Breast epithelium (tissue), 4 donors: ENCODE measurements around the gene FHAD1. TPM values are rescaled to one million over a fixed set of nuclear protein-coding genes. Genes with fewer than 3 reads are reported as not detected.
"Not testable (repeated sequence)": the region's sequence is repeated elsewhere in the genome, so short reads cannot be mapped to it uniquely, and the experiment has no call there.

Experiments
- DNase-seq, 2 donors: peaks; one replicate each; pipeline ENCODE4 v3.0.0-alpha.2; 2019; ENCODE audit warnings: low spot score in 2 of 2
- H3K27ac ChIP-seq, 2 donors: fragments of 200-600 bp; sonication (generic) in 1 of 2; one replicate each; pipeline ENCODE4 v1.5.1; 2016 to 2019; ENCODE audit warnings: mild to moderate bottlenecking in 1 of 2
- H3K27me3 ChIP-seq, 2 donors: fragments of 200-600 bp; sonication (generic) in 1 of 2; one replicate each; pipeline versions ENCODE4 v1.5.1 to v1.6.0; 2017 to 2019; ENCODE audit warnings: control low read depth in 1 of 2, mild to moderate bottlenecking in 1 of 2
- H3K36me3 ChIP-seq: fragments of 200-600 bp; one replicate; pipeline ENCODE4 v1.5.1; 2019
- H3K4me1 ChIP-seq, 2 donors: fragments of 200-600 bp; sonication (generic); one replicate each; pipeline ENCODE4 v1.5.1; 2016 to 2019; ENCODE audit warnings: control low read depth in 1 of 2
- H3K4me3 ChIP-seq, 3 donors: fragments of 200-600 bp; sonication (generic); 1 replicate in 2 of 3; 2 replicates in 1 of 3; pipeline ENCODE4 v1.5.1; 2016 to 2019; ENCODE audit warnings: mild to moderate bottlenecking in 3 of 3, moderate library complexity in 2 of 3
- H3K9me3 ChIP-seq, 2 donors: fragments of 200-600 bp; sonication (generic) in 1 of 2; one replicate each; pipeline ENCODE4 v1.5.1; 2016 to 2019; ENCODE audit warnings: control low read depth in 1 of 2
- CTCF ChIP-seq, 3 donors: fragments of 450-650 bp; IDR thresholded peaks; one replicate each; pipeline ENCODE4 v1.5.1; 2016 to 2017; ENCODE audit warnings: antibody characterized with exemption in 3 of 3, mild to moderate bottlenecking in 3 of 3, moderate library complexity in 3 of 3
- POLR2A ChIP-seq: fragments of 450-650 bp; IDR thresholded peaks from one replicate; pipeline ENCODE4 v1.6.1; 2016; ENCODE audit warnings: antibody characterized with exemption, mild to moderate bottlenecking, moderate library complexity
- POLR2AphosphoS5 ChIP-seq, 3 donors: sonication (generic); formaldehyde crosslinking; IDR thresholded peaks; one replicate each; pipeline ENCODE4 v1.6.1; 2017; ENCODE audit warnings: antibody characterized with exemption in 3 of 3
- intact Hi-C: fragments of 100-400 bp; cut with DNase I; formaldehyde crosslinking; loops from one replicate; pipeline ENCODE4 v1.15.1; 2023; ENCODE audit warnings: low total_unique reads
- total RNA-seq, 3 donors: library from RNA; depleted of rRNA; stranded (reverse); fragments of >200 nt; gene quantifications; one replicate each; pipeline ENCODE4 v1.1.0, GENCODE V29; 2016

The FHAD1 gene
- total RNA-seq, 3 donors from 2014 or later, result 1.0 to 2.3 TPM; not detected in 1

DNA sequence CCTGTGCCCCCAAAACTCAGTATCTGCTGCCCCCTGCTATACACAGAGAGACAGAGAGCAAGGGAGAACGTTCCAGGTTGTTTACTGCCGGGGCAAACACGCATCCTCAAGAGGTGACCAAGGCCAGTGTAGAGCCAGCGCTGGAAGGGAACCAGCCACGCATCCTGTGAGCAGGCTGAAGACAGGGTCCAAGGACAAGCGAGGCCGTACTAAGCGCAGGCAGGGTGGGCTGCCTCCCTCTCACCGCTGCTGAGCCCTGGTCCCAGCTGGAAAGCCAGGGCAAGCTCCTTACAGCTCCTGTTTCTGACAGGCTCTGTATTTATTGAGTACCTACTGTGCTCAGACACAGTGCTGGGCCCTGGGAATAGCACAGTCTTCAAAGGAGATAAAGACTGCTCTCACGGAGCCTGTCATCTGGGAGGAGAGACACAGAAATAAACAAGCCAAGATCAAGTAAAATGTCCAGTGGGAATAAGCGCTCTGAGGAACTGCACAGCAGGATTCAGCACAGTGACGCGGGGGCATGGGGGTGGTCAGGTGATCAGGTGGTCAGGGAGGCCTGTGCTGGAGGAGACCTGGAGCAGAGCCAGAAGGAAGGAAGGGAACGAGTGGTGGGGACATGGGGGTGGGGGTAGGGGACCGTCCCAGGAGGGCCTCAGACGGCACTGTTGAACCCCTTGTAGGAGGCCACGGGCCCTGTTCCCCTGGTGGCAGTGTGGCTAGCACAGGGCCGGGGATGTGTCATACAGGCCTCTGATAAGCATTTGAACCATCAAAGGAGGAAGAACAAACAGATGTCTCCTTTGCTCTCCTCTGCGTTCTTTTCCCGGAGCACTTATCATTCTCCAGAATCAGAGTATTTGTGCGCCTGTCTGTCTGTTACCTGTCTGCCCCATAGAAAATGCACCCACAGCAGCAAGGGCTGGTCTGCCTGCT is 124.9 kb downstream of the FHAD1 start:
- intact Hi-C loops, result no loop called here
- Histone ChIP-seq H3K36me3 (no peaks in the 10 kb centered on the region), H3K4me1 (no peaks in the 10 kb centered on the region), H3K27me3 (no peaks in the 10 kb centered on the region), H3K27ac (peak overlapping the region in 1 of 2 donors; percentile 39), H3K4me3 (no peak overlapping the region), H3K9me3 (no peaks in the 10 kb centered on the region)
- DNase-seq, result no peak
- no peak for TF ChIP-seq CTCF (IDR thresholded peaks at IDR 0.05)
- TF ChIP-seq POLR2A, result no peak
- no peak for TF ChIP-seq POLR2AphosphoS5 (IDR thresholded peaks at IDR 0.05)

GRCh38 chr1:15378729-15379128 is 131.7 kb downstream of the FHAD1 start:
- intact Hi-C loops, result no loop called here

DNA sequence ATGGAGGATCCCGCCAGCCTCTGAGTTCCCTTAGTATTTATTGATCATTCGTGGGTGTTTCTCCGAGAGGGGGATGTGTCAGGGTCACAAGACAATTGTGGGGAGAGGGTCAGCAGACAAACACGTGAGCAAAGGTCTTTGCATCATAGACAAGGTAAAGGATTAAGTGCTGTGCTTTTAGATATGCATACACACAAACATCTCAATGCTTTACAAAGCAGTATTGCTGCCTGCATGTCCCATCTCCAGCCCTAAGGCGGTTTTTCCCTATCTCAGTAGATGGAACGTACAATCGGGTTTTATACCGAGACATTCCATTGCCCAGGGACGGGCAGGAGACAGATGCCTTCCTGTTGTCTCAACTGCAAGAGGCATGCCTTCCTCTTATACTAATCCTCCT is 132.1 kb downstream of the FHAD1 start:
- H3K4me3 ChIP-seq, H3K4me1 ChIP-seq, H3K27me3 ChIP-seq, H3K27ac ChIP-seq, DNase-seq, H3K9me3 ChIP-seq, intact Hi-C loops, H3K36me3 ChIP-seq: not testable (repeated sequence)

More at GRCh38 chr1:15378729-15379128, 131.7 kb downstream of the FHAD1 start:
- no peaks in the 10 kb centered on the region for H3K9me3 ChIP-seq
- no peak overlapping the region for H3K27ac ChIP-seq
- no peaks in the 10 kb centered on the region for H3K36me3 ChIP-seq
- no peaks in the 10 kb centered on the region for H3K4me1 ChIP-seq
- DNase-seq, result no peak
- TF ChIP-seq CTCF (IDR thresholded peaks at IDR 0.05), result no peak
- TF ChIP-seq POLR2AphosphoS5 (IDR thresholded peaks at IDR 0.05), result no peak
- no peak for TF ChIP-seq POLR2A
- no peaks in the 10 kb centered on the region for H3K27me3 ChIP-seq
- no peak overlapping the region for H3K4me3 ChIP-seq

DNA sequence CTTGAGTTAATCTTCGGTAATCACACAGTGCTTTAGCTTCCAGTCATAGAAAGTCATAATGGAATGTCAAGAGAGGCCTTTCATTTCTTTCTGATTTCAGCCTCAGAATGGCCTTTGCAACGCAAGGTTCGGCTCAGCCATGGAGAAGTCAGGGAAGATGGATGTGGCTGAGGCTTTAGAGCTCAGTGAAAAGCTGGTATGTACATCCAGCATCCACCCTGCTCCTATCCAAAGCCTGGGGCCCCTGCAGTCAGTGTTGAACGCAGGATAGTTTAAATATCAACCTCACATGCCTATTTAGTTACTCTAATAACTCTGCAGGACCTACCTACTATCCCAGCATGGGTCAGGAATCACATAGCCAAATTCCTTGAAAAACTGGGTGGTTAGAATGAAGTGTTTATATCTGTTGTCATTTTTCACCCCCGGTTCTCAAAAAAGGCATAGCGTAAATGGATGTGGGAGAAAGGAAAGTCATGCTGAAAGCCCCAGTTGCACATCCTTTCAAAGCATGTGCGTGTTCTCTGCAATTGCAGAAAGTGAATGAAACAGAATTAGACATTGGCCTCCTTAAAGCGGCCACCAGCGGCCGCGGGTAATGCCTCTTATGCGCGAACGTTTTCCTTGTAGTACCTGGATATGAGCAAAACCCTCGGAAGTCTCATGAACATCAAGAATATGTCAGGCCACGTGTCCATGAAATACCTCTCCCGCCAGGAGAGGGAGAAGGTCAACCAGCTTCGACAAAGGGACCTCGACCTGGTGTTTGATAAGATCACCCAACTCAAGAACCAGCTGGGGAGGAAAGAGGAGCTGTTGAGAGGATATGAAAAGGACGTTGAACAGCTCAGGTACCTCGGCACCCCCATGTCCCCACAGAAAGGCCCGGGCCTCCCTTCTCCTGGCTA is 133.8 kb downstream of the FHAD1 start:
- no peak for TF ChIP-seq POLR2A
- TF ChIP-seq CTCF (IDR thresholded peaks at IDR 0.05), result no peak
- TF ChIP-seq POLR2AphosphoS5 (IDR thresholded peaks at IDR 0.05), result no peak
- Histone ChIP-seq H3K27ac (no peak overlapping the region), H3K9me3 (no peaks in the 10 kb centered on the region), H3K4me1 (no peaks in the 10 kb centered on the region), H3K4me3 (no peak overlapping the region), H3K36me3 (no peaks in the 10 kb centered on the region), H3K27me3 (no peaks in the 10 kb centered on the region)
- intact Hi-C loops, result no loop called here
- no peak for DNase-seq

GRCh38 chr1:15381805-15382204 is 134.8 kb downstream of the FHAD1 start:
- no peaks in the 10 kb centered on the region for H3K9me3 ChIP-seq
- H3K4me1 ChIP-seq, result no peaks in the 10 kb centered on the region
- no peak for DNase-seq
- TF ChIP-seq CTCF (IDR thresholded peaks at IDR 0.05), result no peak
- no peak for TF ChIP-seq POLR2A
- TF ChIP-seq POLR2AphosphoS5 (IDR thresholded peaks at IDR 0.05), result no peak
- no peaks in the 10 kb centered on the region for H3K36me3 ChIP-seq
- intact Hi-C loops, result no loop called here
- H3K4me3 ChIP-seq, result no peak overlapping the region
- no peak overlapping the region for H3K27ac ChIP-seq
- H3K27me3 ChIP-seq, result no peaks in the 10 kb centered on the region
